Measurements from ENCODE around the gene ACAP1. TPM values are rescaled to one million over a fixed set of nuclear protein-coding genes. Genes with fewer than 3 reads are reported as not detected.

ACAP1 gene
- total RNA-seq, 4 donors from 2014 or later, result 0.70 to 12.4 (median 4.5) TPM

DNA sequence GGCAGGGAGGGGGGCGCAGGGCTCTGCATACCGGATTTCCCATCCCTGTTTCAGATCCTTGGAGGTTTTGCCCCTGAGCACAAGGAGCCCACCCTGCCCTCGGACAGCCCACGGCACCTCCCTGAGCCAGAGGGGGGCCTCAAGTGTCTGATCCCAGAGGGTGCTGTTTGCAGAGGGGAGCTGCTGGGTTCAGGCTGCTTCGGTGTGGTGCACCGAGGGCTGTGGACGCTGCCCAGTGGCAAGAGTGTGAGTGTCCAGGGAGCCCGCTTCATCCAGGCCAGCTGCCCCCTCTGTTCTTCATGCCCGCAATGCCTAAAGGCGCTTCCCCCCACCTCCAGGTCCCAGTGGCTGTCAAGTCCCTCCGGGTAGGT is 47.0 kb downstream of the ACAP1 start:
- Histone ChIP-seq H3K4me1 (peaks cover 42% of the 10 kb centered on the region), H3K27ac (no peak overlapping the region)

DNA sequence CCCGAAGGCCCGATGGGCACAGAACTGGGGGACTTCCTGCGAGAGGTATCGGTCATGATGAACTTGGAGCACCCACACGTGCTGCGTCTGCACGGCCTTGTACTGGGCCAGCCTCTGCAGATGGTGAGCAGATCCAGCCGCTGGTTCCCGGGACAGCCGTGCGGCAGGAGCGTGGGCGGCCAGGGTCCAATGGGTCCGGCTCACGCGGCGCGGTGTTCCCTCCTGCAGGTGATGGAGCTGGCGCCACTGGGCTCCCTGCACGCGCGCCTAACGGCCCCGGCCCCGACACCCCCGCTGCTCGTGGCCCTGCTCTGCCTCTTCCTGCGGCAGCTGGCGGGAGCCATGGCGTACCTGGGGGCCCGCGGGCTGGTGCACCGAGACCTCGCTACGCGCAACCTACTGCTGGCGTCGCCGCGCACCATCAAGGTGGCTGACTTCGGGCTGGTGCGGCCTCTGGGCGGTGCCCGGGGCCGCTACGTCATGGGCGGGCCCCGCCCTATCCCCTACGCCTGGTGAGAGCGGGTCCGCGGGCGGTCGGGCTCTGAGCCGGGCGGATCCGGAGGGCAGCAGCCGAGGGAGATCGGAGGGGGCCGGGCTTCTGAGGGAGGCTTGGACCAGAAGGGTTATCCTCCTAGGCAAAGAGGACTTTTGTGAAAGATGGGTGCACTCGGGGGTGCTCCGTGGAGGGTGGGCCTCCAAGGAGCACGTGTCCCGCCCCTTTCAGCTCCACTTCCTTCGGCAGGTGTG is 47.6 kb downstream of the ACAP1 start:
- 50% methylated on average over 8 of the region's 65 CpGs for WGBS
- TF ChIP-seq POLR2AphosphoS5 (IDR thresholded peaks at IDR 0.05) (no peak), POLR2A (IDR thresholded peaks at IDR 0.05) (no peak), EP300 (IDR thresholded peaks at IDR 0.05) (no peak)
- TF ChIP-seq, protein P1, sequence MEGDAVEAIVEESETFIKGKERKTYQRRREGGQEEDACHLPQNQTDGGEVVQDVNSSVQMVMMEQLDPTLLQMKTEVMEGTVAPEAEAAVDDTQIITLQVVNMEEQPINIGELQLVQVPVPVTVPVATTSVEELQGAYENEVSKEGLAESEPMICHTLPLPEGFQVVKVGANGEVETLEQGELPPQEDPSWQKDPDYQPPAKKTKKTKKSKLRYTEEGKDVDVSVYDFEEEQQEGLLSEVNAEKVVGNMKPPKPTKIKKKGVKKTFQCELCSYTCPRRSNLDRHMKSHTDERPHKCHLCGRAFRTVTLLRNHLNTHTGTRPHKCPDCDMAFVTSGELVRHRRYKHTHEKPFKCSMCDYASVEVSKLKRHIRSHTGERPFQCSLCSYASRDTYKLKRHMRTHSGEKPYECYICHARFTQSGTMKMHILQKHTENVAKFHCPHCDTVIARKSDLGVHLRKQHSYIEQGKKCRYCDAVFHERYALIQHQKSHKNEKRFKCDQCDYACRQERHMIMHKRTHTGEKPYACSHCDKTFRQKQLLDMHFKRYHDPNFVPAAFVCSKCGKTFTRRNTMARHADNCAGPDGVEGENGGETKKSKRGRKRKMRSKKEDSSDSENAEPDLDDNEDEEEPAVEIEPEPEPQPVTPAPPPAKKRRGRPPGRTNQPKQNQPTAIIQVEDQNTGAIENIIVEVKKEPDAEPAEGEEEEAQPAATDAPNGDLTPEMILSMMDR (IDR thresholded peaks at IDR 0.05), result no peak
- H3K4me3 ChIP-seq, result peak overlapping the region; percentile 40
- no peaks in the 10 kb centered on the region for H3K9me3 ChIP-seq
- H3K27ac ChIP-seq, result no peak overlapping the region
- H3K36me3 ChIP-seq, result peaks cover 41% of the 10 kb centered on the region
- no peak for DNase-seq (ENCODE audit: low spot score in 2 of 2)
- peaks cover 42% of the 10 kb centered on the region for H3K4me1 ChIP-seq
- no peaks in the 10 kb centered on the region for H3K27me3 ChIP-seq

More for the DNA sequence above, 47.0 kb downstream of the ACAP1 start:
- no peak for DNase-seq (ENCODE audit: low spot score in 2 of 2)
- Histone ChIP-seq H3K36me3 (peaks cover 35% of the 10 kb centered on the region), H3K4me3 (peak overlapping the region; percentile 40), H3K27me3 (no peaks in the 10 kb centered on the region), H3K9me3 (no peaks in the 10 kb centered on the region)
- TF ChIP-seq, protein P1 (IDR thresholded peaks at IDR 0.05), result no peak
- no peak for TF ChIP-seq POLR2A (IDR thresholded peaks at IDR 0.05)
- no peak for TF ChIP-seq POLR2AphosphoS5 (IDR thresholded peaks at IDR 0.05)
- no peak for TF ChIP-seq EP300 (IDR thresholded peaks at IDR 0.05)
- WGBS, result 77% methylated on average over 9 of the region's 11 CpGs

DNA sequence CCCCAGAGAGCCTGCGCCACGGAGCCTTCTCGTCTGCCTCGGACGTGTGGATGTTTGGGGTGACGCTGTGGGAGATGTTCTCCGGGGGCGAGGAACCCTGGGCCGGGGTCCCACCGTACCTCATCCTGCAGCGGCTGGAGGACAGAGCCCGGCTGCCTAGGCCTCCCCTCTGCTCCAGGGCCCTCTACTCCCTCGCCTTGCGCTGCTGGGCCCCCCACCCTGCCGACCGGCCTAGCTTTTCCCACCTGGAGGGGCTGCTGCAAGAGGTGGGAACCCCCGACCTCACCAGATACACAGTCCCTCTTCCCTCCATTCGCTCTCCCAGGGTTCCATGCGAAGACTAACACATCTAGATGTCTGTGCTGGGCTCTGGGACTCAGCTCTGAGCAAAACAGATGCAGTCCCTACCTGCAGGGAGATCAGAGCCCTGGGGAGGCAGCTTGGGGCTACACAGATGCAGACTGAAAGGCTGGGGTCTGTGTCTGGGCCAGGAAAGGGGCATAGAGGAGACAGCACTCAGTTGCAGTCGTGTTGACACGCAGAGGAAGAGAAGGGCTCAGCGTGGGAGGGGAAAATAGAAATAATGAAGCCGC is 48.3 kb downstream of the ACAP1 start:
- TF ChIP-seq EP300 (IDR thresholded peaks at IDR 0.05), result no peak
- no peak for TF ChIP-seq POLR2A (IDR thresholded peaks at IDR 0.05)
- no peak for TF ChIP-seq POLR2AphosphoS5 (IDR thresholded peaks at IDR 0.05)
- TF ChIP-seq, protein P1 (IDR thresholded peaks at IDR 0.05), result no peak
- Histone ChIP-seq H3K27me3 (no peaks in the 10 kb centered on the region), H3K4me1 (peaks cover 42% of the 10 kb centered on the region), H3K36me3 (peaks cover 47% of the 10 kb centered on the region), H3K27ac (no peak overlapping the region), H3K4me3 (peak overlapping the region; percentile 40), H3K9me3 (no peaks in the 10 kb centered on the region)
- DNase-seq (ENCODE audit: low spot score in 2 of 2), result no peak
- 73% methylated on average over 17 of the region's 23 CpGs for WGBS

DNA sequence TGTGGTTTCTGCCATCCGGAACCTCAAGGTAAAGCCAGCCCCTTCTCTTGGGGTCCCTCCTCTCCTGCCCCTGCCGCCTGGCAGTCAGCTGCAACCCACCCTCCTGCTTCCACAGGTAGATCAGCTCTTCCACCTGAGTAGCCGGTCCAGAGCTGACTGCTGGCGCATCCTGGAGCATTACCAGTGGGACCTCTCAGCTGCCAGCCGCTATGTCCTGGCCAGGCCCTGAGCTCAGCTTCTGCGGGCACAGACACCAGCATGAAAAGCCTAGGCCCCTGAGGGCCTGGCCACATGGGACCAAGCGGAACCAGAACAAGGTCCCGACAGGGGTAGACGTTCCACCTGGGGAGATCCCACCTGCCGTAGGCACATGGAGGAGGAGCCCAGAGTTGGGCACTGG is 52.5 kb downstream of the ACAP1 start:
- H3K27me3 ChIP-seq, result no peaks in the 10 kb centered on the region
- TF ChIP-seq POLR2AphosphoS5 (IDR thresholded peaks at IDR 0.05) (no peak), POLR2A (IDR thresholded peaks at IDR 0.05) (no peak), EP300 (IDR thresholded peaks at IDR 0.05) (no peak)
- TF ChIP-seq, protein P1 (IDR thresholded peaks at IDR 0.05), result no peak
- no peak for DNase-seq (ENCODE audit: low spot score in 2 of 2)
- H3K27ac ChIP-seq, result no peak overlapping the region
- peaks cover 62% of the 10 kb centered on the region for H3K36me3 ChIP-seq
- H3K4me1 ChIP-seq, result peaks cover 14% of the 10 kb centered on the region
- WGBS, result 88% methylated on average over 8 of the region's 10 CpGs
- no peaks in the 10 kb centered on the region for H3K9me3 ChIP-seq
- no peak overlapping the region for H3K4me3 ChIP-seq
